T-helper 17 cell (primary cell): ENCODE measurements around the gene PDE6H. TPM values are rescaled to one million over a fixed set of nuclear protein-coding genes. Genes with fewer than 3 reads are reported as not detected.
A peak's percentile ranks its signal among the peaks of the same experiment; 100 is the strongest.

ENCODE experiments used
- ATAC-seq: fragments of 150-1000 bp; cut with Tn5 transposase; 2 replicates; pipeline ENCODE4 v1.10.0; 2021; ENCODE audit warnings: mild to moderate bottlenecking, moderate library complexity
- DNase-seq, 3 donors: peaks; one replicate each; pipeline versions ENCODE4 v3.0.0 to v3.0.0-alpha.2; 2020 to 2021
- H3K9me3 ChIP-seq: one replicate; pipeline ENCODE4 v1.7.0; 2013; ENCODE audit warnings: low read length, mild to moderate bottlenecking; ENCODE audit not compliant: control insufficient read depth, poor library complexity, severe bottlenecking
- H3K27ac Mint-ChIP-seq: one replicate; pipeline ENCODE4 v1.8.0; 2022; ENCODE audit warnings: mild to moderate bottlenecking, moderate library complexity, mixed read lengths
- H3K27me3 Mint-ChIP-seq: one replicate; pipeline ENCODE4 v1.8.0; 2022; ENCODE audit warnings: mixed read lengths
- H3K36me3 Mint-ChIP-seq: one replicate; pipeline ENCODE4 v1.8.0; 2022; ENCODE audit warnings: low read depth, mixed read lengths
- H3K4me1 Mint-ChIP-seq: one replicate; pipeline ENCODE4 v1.8.0; 2022; ENCODE audit warnings: mild to moderate bottlenecking, mixed read lengths
- H3K4me3 Mint-ChIP-seq: one replicate; pipeline ENCODE4 v1.8.0; 2022; ENCODE audit warnings: mild to moderate bottlenecking, moderate library complexity, mixed read lengths
- total RNA-seq, 4 donors: library from RNA in 2 of 4; stranded (reverse) in 2 of 4; gene quantifications; one replicate each; pipeline ENCODE4 v1.2.3 and lab custom pipeline; 2022 to 2026

PDE6H gene
- total RNA-seq (not detected), total RNA-seq (lab: John Stamatoyannopoulos, UW) (0 to 0.08 reads per million in 2 donors)

DNA sequence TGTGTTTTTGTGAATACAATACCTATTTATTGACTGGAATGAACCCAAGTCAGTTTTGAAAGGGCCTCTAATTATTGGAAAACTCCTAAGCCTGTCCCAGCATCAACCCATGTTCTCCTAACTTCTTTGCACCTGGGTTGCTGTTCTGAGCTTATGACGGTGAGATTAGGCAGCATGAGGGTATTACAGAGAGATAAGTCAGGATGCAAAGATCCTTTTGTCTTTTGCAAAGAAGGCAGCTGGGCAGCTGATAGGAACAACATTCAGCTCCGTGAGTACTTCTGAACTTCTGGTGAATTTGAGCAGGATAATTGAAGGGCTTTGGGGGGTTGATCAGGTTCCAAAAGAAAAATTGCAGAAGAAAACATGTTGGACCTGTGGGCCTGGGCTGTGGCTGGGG is at the start of gene PDE6H:
PDE6H (plus strand) TSS at position 227 of the 400 bp plus-strand sequence. CDS start 4,971 bp downstream, outside the sequence.
- H3K4me1 Mint-ChIP-seq, result peaks cover 17% of the 10 kb centered on the region
- peaks cover 2% of the 10 kb centered on the region for H3K36me3 Mint-ChIP-seq
- no peaks in the 10 kb centered on the region for H3K27me3 Mint-ChIP-seq
- ATAC-seq, result no peak
- peak within 1 kb of the TSS; percentile 67 for H3K27ac Mint-ChIP-seq
- no peaks in the 10 kb centered on the region for H3K9me3 ChIP-seq
- no peak within 1 kb of the TSS for H3K4me3 Mint-ChIP-seq
- DNase-seq, result no peak

DNA sequence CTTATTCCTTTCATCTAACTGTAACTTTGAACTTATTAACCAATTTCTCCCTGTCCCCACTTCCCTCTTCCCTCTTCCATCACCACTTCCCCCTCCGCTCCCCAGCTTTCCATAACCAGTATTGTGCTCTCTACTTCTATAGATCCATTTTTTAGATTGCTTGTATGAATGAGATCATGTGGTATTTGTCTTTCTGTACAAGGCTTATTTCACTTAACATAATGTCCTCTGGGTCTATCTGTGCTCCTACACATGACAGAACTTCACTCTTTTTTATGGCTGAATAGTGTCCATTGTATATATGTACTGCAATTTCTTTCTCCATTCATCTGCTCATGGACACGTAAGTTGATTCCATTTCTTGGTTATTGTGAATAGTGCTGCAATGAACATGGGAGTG is 48.9 kb upstream of the PDE6H start:
- Mint-ChIP-seq H3K4me3 (no peak overlapping the region), H3K4me1 (peaks cover 21% of the 10 kb centered on the region), H3K27me3 (no peaks in the 10 kb centered on the region), H3K36me3 (peaks cover 17% of the 10 kb centered on the region), H3K27ac (no peak overlapping the region)
- ATAC-seq (no peak), DNase-seq (no peak)
- no peaks in the 10 kb centered on the region for H3K9me3 ChIP-seq

- Mint-ChIP-seq H3K4me3 (no peak overlapping the region), H3K27ac (no peak overlapping the region), H3K27me3 (no peaks in the 10 kb centered on the region), H3K36me3 (peaks cover 17% of the 10 kb centered on the region), H3K4me1 (peaks cover 21% of the 10 kb centered on the region)
- no peaks in the 10 kb centered on the region for H3K9me3 ChIP-seq
- ATAC-seq, result no peak
- no peak for DNase-seq
Observed at GRCh38 chr12:14924541-14924940, 48.3 kb upstream of the PDE6H start.

- ATAC-seq, result no peak
- no peak overlapping the region for H3K27ac Mint-ChIP-seq
Observed at GRCh38 chr12:14927267-14927666, 45.6 kb upstream of the PDE6H start.

GRCh38 chr12:14928931-14929330 is 43.9 kb upstream of the PDE6H start:
- Mint-ChIP-seq H3K36me3 (peaks cover 19% of the 10 kb centered on the region), H3K27ac (no peak overlapping the region), H3K27me3 (no peaks in the 10 kb centered on the region), H3K4me3 (no peak overlapping the region), H3K4me1 (peaks cover 21% of the 10 kb centered on the region)
- no peaks in the 10 kb centered on the region for H3K9me3 ChIP-seq
- ATAC-seq (no peak), DNase-seq (no peak)

More at GRCh38 chr12:14927267-14927666, 45.6 kb upstream of the PDE6H start:
- no peak overlapping the region for H3K4me3 Mint-ChIP-seq
- H3K36me3 Mint-ChIP-seq, result peaks cover 12% of the 10 kb centered on the region
- DNase-seq, result no peak
- no peaks in the 10 kb centered on the region for H3K27me3 Mint-ChIP-seq
- no peaks in the 10 kb centered on the region for H3K9me3 ChIP-seq
- peaks cover 13% of the 10 kb centered on the region for H3K4me1 Mint-ChIP-seq

DNA sequence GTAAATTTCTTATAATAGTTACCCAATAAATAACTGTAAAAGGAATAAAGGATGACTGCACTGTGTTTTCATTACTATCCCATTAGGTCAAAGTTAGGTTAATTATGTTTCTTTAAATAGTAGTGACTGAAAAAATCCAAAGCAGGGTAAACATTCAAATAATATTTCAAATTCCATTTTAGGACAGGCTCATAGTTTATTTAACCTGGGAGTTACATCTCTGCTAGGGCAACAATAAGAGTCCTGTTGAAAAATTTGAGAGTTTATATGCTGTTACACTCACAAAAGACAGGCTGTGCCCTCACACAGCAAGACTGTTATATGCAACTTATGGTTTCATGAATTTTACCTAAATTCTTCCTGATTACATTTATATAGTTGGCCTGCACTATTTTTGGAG is 42.5 kb upstream of the PDE6H start:
- Mint-ChIP-seq H3K4me1 (peaks cover 20% of the 10 kb centered on the region), H3K36me3 (peaks cover 18% of the 10 kb centered on the region), H3K4me3 (no peak overlapping the region), H3K27ac (no peak overlapping the region), H3K27me3 (no peaks in the 10 kb centered on the region)
- DNase-seq, result no peak
- no peaks in the 10 kb centered on the region for H3K9me3 ChIP-seq
- no peak for ATAC-seq

DNA sequence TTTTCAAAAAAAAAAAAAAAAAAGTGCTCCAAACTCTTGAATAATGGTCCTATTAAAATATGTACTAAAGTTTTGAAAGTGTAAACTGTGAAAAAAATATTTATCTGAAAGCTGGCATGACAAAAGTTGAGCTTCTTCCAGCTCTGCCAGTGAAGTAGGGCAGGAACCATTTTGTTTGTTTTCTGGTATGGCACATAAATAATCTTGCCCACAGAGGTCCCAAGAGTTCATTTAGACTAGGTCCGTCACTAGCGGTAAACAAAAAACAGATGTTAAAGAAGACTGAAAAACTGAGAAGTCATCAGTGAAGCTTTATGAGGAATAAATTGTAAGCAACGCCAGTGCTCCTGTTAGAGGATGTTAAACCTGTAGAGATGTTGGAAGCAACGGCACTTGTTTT is 41.5 kb upstream of the PDE6H start:
- DNase-seq (no peak), ATAC-seq (no peak)
- no peak overlapping the region for H3K4me3 Mint-ChIP-seq
- H3K9me3 ChIP-seq, result no peaks in the 10 kb centered on the region
- no peak overlapping the region for H3K27ac Mint-ChIP-seq
- H3K36me3 Mint-ChIP-seq, result peaks cover 18% of the 10 kb centered on the region
- peaks cover 20% of the 10 kb centered on the region for H3K4me1 Mint-ChIP-seq
- H3K27me3 Mint-ChIP-seq, result no peaks in the 10 kb centered on the region

GRCh38 chr12:14931791-14932560 is 40.9 kb upstream of the PDE6H start:
- Mint-ChIP-seq H3K27ac (peak overlapping the region; percentile 75), H3K27me3 (no peaks in the 10 kb centered on the region), H3K4me1 (peaks cover 20% of the 10 kb centered on the region), H3K4me3 (peak overlapping the region; percentile 28), H3K36me3 (peaks cover 18% of the 10 kb centered on the region)
- DNase-seq (no peak), ATAC-seq (no peak)
- no peaks in the 10 kb centered on the region for H3K9me3 ChIP-seq

GRCh38 chr12:14934511-14934910 is 38.3 kb upstream of the PDE6H start:
- H3K27me3 Mint-ChIP-seq, result no peaks in the 10 kb centered on the region
- H3K9me3 ChIP-seq, result no peaks in the 10 kb centered on the region
- DNase-seq (no peak), ATAC-seq (no peak)
- H3K27ac Mint-ChIP-seq, result peak overlapping the region; percentile 75
- H3K4me1 Mint-ChIP-seq, result peaks cover 34% of the 10 kb centered on the region
- peaks cover 12% of the 10 kb centered on the region for H3K36me3 Mint-ChIP-seq
- H3K4me3 Mint-ChIP-seq, result no peak overlapping the region

DNA sequence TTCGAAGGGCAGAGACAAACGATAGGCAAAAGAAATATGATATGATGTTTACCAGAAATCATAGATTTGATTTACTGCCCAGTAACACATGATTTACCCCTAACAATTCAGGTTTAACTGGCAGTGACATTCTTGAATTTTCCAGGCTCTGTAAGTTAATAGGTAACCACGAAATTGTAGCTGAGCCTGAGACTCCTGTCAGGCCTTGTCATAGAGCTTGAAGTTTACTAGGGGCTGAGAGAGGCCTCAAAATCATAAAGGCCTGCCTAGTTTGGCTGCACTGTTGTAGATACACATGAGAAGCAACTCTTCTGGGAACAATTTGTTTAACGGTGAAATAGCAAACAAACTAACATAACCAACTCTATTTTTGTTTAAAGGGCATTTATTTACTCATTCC is 37.8 kb upstream of the PDE6H start:
- Mint-ChIP-seq H3K4me1 (peaks cover 39% of the 10 kb centered on the region), H3K27ac (no peak overlapping the region)
- ATAC-seq, result no peak

GRCh38 chr12:14936224-14936861 is 36.5 kb upstream of the PDE6H start:
- ATAC-seq (no peak), DNase-seq (no peak)
- no peaks in the 10 kb centered on the region for H3K27me3 Mint-ChIP-seq
- no peak overlapping the region for H3K4me3 Mint-ChIP-seq
- peaks cover 47% of the 10 kb centered on the region for H3K4me1 Mint-ChIP-seq
- peaks cover 15% of the 10 kb centered on the region for H3K36me3 Mint-ChIP-seq
- peak overlapping the region; percentile 79 for H3K27ac Mint-ChIP-seq
- no peaks in the 10 kb centered on the region for H3K9me3 ChIP-seq

More for the DNA sequence above, 37.8 kb upstream of the PDE6H start:
- no peaks in the 10 kb centered on the region for H3K27me3 Mint-ChIP-seq
- DNase-seq, result no peak
- H3K9me3 ChIP-seq, result no peaks in the 10 kb centered on the region
- peaks cover 12% of the 10 kb centered on the region for H3K36me3 Mint-ChIP-seq
- H3K4me3 Mint-ChIP-seq, result no peak overlapping the region

GRCh38 chr12:14937014-14937413 is 35.8 kb upstream of the PDE6H start:
- no peak for ATAC-seq
- no peaks in the 10 kb centered on the region for H3K27me3 Mint-ChIP-seq
- H3K4me1 Mint-ChIP-seq, result peaks cover 50% of the 10 kb centered on the region
- no peak for DNase-seq
- no peak overlapping the region for H3K4me3 Mint-ChIP-seq
- no peaks in the 10 kb centered on the region for H3K9me3 ChIP-seq
- H3K36me3 Mint-ChIP-seq, result peaks cover 18% of the 10 kb centered on the region
- H3K27ac Mint-ChIP-seq, result peak overlapping the region; percentile 100

DNA sequence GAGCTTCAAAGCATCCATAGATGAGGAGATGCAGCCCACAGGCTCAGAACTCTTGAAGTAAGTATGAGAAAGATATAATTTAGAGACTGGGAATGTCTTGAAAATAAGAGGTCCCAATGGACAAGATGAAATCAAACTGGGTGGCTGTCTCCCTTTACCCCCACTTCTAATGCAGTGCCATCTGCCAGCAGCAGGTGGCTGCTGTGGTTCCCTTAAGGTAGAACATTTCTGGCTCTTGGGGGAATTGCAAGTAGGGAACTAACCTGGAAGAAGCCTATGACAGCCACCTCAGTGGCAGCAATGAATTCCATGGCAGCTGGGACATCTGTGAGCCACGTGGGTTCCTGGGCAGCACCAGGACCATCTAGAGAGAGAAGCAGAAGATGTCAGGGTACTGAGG is 35.2 kb upstream of the PDE6H start:
- H3K27me3 Mint-ChIP-seq, result no peaks in the 10 kb centered on the region
- DNase-seq (no peak), ATAC-seq (peak; percentile 56)
- H3K4me1 Mint-ChIP-seq, result peaks cover 51% of the 10 kb centered on the region
- H3K9me3 ChIP-seq, result no peaks in the 10 kb centered on the region
- peak overlapping the region; percentile 75 for H3K4me3 Mint-ChIP-seq
- peak overlapping the region; percentile 100 for H3K27ac Mint-ChIP-seq
- H3K36me3 Mint-ChIP-seq, result peaks cover 17% of the 10 kb centered on the region
